Immature natural killer cell (primary cell): ENCODE measurements around the gene TPX2. TPM values are rescaled to one million over a fixed set of nuclear protein-coding genes. Genes with fewer than 3 reads are reported as not detected.
A peak's percentile ranks its signal among the peaks of the same experiment; 100 is the strongest.

Experiments used
- DNase-seq, 3 donors: peaks; one replicate each; pipeline ENCODE4 v3.0.0; 2022; ENCODE audit warnings: mixed read lengths in 1 of 3
- H3K27ac Mint-ChIP-seq, 6 donors: one replicate each; pipeline ENCODE4 v1.8.0; 2020; ENCODE audit warnings: mixed read lengths in 6 of 6, mild to moderate bottlenecking in 5 of 6, inconsistent platforms in 4 of 6, moderate library complexity in 3 of 6
- H3K27me3 Mint-ChIP-seq, 3 donors: one replicate each; pipeline ENCODE4 v1.8.0; 2020 to 2021; ENCODE audit warnings: low read depth in 3 of 3, mild to moderate bottlenecking in 3 of 3, mixed read lengths in 3 of 3, moderate library complexity in 3 of 3, inconsistent platforms in 1 of 3
- H3K36me3 Mint-ChIP-seq, 3 donors: one replicate each; pipeline ENCODE4 v1.8.0; 2020; ENCODE audit warnings: mixed read lengths in 3 of 3, inconsistent platforms in 2 of 3, mild to moderate bottlenecking in 2 of 3
- H3K4me1 Mint-ChIP-seq, 2 donors: one replicate each; pipeline ENCODE4 v1.8.0; 2020; ENCODE audit warnings: inconsistent platforms in 2 of 2, mild to moderate bottlenecking in 2 of 2, mixed read lengths in 2 of 2, moderate library complexity in 1 of 2
- H3K4me3 Mint-ChIP-seq, 5 donors: one replicate each; pipeline ENCODE4 v1.8.0; 2020; ENCODE audit warnings: mild to moderate bottlenecking in 5 of 5, mixed read lengths in 5 of 5, inconsistent platforms in 3 of 5, moderate library complexity in 3 of 5
- H3K9me3 Mint-ChIP-seq, 6 donors: one replicate each; pipeline ENCODE4 v1.8.0; 2020; ENCODE audit warnings: mild to moderate bottlenecking in 6 of 6, mixed read lengths in 6 of 6, inconsistent platforms in 4 of 6, moderate library complexity in 3 of 6
- polyA plus RNA-seq, 3 donors: library from polyadenylated mRNA; unstranded; fragments of 300-500 nt; fragmentation: Illumina TruSeq; gene quantifications; one replicate each; pipeline ENCODE4 v1.2.3, GENCODE V29; 2021

TPX2 gene
- polyA plus RNA-seq, 3 donors from 2014 or later = 1.2 to 3.0 (median 1.8) TPM

GRCh38 chr20:31747640-31748039 is 8.6 kb downstream of the TPX2 start:
- Mint-ChIP-seq H3K36me3 (no peaks in the 10 kb centered on the region), H3K9me3 (no peaks in the 10 kb centered on the region), H3K27me3 (peaks cover 0 to 3% (median 0%) of the 10 kb centered on the region in 3 donors), H3K4me1 (peaks cover 0 to 8% of the 10 kb centered on the region in 2 donors), H3K4me3 (no peak overlapping the region), H3K27ac (peak overlapping the region in 1 of 6 donors; percentile 38)
- DNase-seq = no peak

DNA sequence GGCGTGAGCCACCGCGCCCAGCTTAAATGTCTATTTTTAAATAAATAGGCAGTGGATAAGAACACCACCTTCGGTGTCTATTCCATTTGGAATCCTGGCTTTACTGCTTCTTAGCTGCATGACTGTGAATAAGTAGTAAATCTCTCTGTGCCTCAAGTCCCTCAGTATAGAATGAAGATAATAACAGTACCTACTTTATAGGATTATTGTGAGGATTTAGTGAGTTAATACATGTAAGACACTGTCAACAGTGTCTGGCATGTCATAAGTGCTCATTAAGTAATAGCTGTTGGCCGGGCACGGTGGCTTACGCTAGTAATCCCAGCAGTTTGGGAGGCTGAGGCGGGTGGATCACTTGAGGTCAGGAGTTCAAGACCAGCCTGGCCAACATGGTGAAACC is 10.1 kb downstream of the TPX2 start:
- Mint-ChIP-seq H3K9me3 (no peaks in the 10 kb centered on the region), H3K36me3 (no peaks in the 10 kb centered on the region), H3K4me1 (peaks cover 0 to 8% of the 10 kb centered on the region in 2 donors), H3K27ac (no peak overlapping the region), H3K4me3 (no peak overlapping the region), H3K27me3 (peaks cover 0 to 2% (median 0%) of the 10 kb centered on the region in 3 donors)
- no peak for DNase-seq

DNA sequence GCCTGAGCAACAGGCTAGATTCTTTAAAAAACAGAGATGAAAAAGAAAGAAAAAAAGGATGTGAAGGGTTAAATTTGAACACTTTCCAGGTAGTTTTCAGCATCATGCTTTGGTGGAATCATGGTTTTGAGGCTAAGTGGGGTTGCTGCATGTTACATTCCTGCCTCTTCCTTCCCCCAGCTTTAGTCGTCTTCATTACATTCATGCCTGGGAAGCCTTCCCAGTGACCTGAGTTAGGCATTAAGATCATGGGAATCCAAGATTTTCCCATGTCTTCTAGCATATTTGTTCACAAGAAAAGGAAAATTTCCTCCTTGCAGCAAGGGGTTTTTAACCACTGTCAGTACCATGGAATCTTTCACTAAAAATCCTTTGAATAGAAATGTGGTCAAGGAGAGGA is 12.0 kb downstream of the TPX2 start:
- H3K27ac Mint-ChIP-seq = no peak overlapping the region
- peaks cover 0 to 8% of the 10 kb centered on the region in 2 donors for H3K4me1 Mint-ChIP-seq
- no peaks in the 10 kb centered on the region for H3K36me3 Mint-ChIP-seq
- DNase-seq = no peak
- H3K27me3 Mint-ChIP-seq = no peaks in the 10 kb centered on the region
- no peaks in the 10 kb centered on the region for H3K9me3 Mint-ChIP-seq
- no peak overlapping the region for H3K4me3 Mint-ChIP-seq

- H3K4me3 Mint-ChIP-seq = no peak overlapping the region
- H3K4me1 Mint-ChIP-seq = no peaks in the 10 kb centered on the region
- no peak overlapping the region for H3K27ac Mint-ChIP-seq
- H3K36me3 Mint-ChIP-seq = no peaks in the 10 kb centered on the region
- no peaks in the 10 kb centered on the region for H3K9me3 Mint-ChIP-seq
- DNase-seq = no peak
- no peaks in the 10 kb centered on the region for H3K27me3 Mint-ChIP-seq
These were observed 18.2 kb downstream of the TPX2 start for GRCh38 chr20:31757254-31757653.

GRCh38 chr20:31758521-31758920 is 19.4 kb downstream of the TPX2 start:
- Mint-ChIP-seq H3K27ac (peak overlapping the region in 1 of 6 donors; percentile 17), H3K4me3 (no peak overlapping the region), H3K27me3 (no peaks in the 10 kb centered on the region), H3K36me3 (no peaks in the 10 kb centered on the region), H3K9me3 (no peaks in the 10 kb centered on the region), H3K4me1 (no peaks in the 10 kb centered on the region)
- DNase-seq = no peak

- H3K27me3 Mint-ChIP-seq = no peaks in the 10 kb centered on the region
- no peak for DNase-seq
- no peaks in the 10 kb centered on the region for H3K4me1 Mint-ChIP-seq
- H3K36me3 Mint-ChIP-seq = no peaks in the 10 kb centered on the region
- H3K27ac Mint-ChIP-seq = no peak overlapping the region
- H3K9me3 Mint-ChIP-seq = no peaks in the 10 kb centered on the region
- no peak overlapping the region for H3K4me3 Mint-ChIP-seq
These were observed 19.9 kb downstream of the TPX2 start for GRCh38 chr20:31758991-31759390.

GRCh38 chr20:31759836-31760518 is 20.9 kb downstream of the TPX2 start:
- Mint-ChIP-seq H3K4me3 (no peak overlapping the region), H3K27me3 (peaks cover 0 to 2% (median 0%) of the 10 kb centered on the region in 3 donors), H3K27ac (no peak overlapping the region), H3K4me1 (no peaks in the 10 kb centered on the region), H3K9me3 (no peaks in the 10 kb centered on the region), H3K36me3 (no peaks in the 10 kb centered on the region)
- DNase-seq = no peak

- Mint-ChIP-seq H3K9me3 (no peaks in the 10 kb centered on the region), H3K27me3 (peaks cover 0 to 2% (median 0%) of the 10 kb centered on the region in 3 donors), H3K4me3 (no peak overlapping the region), H3K4me1 (no peaks in the 10 kb centered on the region), H3K36me3 (no peaks in the 10 kb centered on the region), H3K27ac (peak overlapping the region in 1 of 6 donors; percentile 19)
- no peak for DNase-seq
These were observed 21.6 kb downstream of the TPX2 start for GRCh38 chr20:31760519-31761240.

DNA sequence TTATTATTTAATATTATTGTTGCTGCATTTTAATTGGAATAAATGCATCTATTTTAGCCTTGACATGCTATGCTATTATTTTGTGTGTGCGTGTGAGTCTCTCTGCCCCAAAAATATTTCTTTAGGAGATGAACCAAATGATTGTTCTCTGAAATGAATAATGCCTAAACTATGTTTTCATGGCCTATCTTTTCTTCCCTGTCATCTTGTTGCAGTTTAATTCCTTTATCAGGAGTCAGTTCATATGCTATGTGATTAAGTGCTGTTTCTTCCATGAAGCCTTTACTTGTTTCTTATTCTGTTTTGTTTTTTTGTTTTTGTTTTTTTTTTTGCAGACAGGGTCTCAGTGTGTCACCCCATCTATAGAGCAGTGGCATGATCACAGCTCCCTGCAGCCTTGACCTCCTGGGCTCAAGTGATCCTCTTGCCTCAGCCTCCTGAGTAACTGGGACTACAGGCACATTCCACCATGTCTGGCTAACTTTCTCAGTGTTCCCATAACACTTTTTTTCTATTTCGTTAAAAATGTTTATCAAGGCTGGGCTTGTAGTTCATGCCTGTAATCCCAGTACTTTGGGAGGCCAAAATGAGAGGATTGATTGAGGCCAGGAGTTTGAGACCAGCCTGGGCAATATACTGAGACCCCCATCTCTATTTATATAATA is 25.7 kb downstream of the TPX2 start:
- Mint-ChIP-seq H3K4me1 (peaks cover 2% of the 10 kb centered on the region in 2 donors), H3K4me3 (no peak overlapping the region), H3K27me3 (peaks cover 0 to 2% (median 2%) of the 10 kb centered on the region in 3 donors), H3K27ac (no peak overlapping the region), H3K36me3 (peaks cover 0 to 3% (median 0%) of the 10 kb centered on the region in 3 donors), H3K9me3 (no peaks in the 10 kb centered on the region)
- no peak for DNase-seq

DNA sequence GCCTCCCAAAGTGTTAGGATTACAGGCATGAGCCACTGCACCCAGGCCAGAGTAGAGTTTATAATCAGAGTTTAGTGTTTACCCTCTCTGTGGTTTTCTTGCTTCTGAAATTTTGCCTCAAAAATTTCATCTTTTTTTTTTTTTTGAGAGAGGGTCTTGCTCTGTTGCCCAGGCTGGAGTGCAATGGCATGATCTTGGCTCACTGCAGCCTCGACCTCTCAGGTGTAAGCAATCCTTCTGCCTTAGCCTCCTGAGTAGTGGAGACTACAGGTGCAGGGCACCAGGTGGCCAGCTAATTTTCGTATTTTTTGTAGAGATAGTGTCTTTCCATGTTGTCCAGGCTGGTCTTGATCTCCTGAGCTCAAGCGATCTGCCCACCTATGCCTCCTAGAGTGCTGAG is 28.7 kb downstream of the TPX2 start:
- Mint-ChIP-seq H3K27me3 (peaks cover 0 to 2% (median 2%) of the 10 kb centered on the region in 3 donors), H3K9me3 (no peaks in the 10 kb centered on the region), H3K4me3 (no peak overlapping the region), H3K27ac (no peak overlapping the region), H3K4me1 (peaks cover 13 to 18% of the 10 kb centered on the region in 2 donors), H3K36me3 (peaks cover 0 to 8% (median 0%) of the 10 kb centered on the region in 3 donors)
- DNase-seq = no peak

GRCh38 chr20:31769681-31770080 is 30.6 kb downstream of the TPX2 start:
- Mint-ChIP-seq H3K4me3 (peak overlapping the region in 4 of 5 donors; percentile 40 to 81 (median 52)), H3K4me1 (peaks cover 13 to 18% of the 10 kb centered on the region in 2 donors), H3K9me3 (no peaks in the 10 kb centered on the region), H3K27me3 (peaks cover 0 to 2% (median 2%) of the 10 kb centered on the region in 3 donors), H3K27ac (peak overlapping the region in 2 of 6 donors; percentile 28 to 55), H3K36me3 (peaks cover 0 to 8% (median 0%) of the 10 kb centered on the region in 3 donors)
- no peak for DNase-seq

- H3K9me3 Mint-ChIP-seq = no peaks in the 10 kb centered on the region
- H3K27ac Mint-ChIP-seq = peak overlapping the region; percentile 55 to 89 (median 74)
- peak overlapping the region; percentile 60 to 81 (median 68) for H3K4me3 Mint-ChIP-seq
- H3K4me1 Mint-ChIP-seq = peaks cover 13 to 18% of the 10 kb centered on the region in 2 donors
- DNase-seq = peak in 2 of 3 donors; percentile 13 to 34
- peaks cover 0 to 8% (median 0%) of the 10 kb centered on the region in 3 donors for H3K36me3 Mint-ChIP-seq
- peaks cover 0 to 2% (median 0%) of the 10 kb centered on the region in 3 donors for H3K27me3 Mint-ChIP-seq
These were observed 31.2 kb downstream of the TPX2 start for GRCh38 chr20:31770243-31770642.

GRCh38 chr20:31774408-31774807 is 35.3 kb downstream of the TPX2 start:
- no peak overlapping the region for H3K4me3 Mint-ChIP-seq
- no peak overlapping the region for H3K27ac Mint-ChIP-seq
- peaks cover 0 to 5% (median 0%) of the 10 kb centered on the region in 3 donors for H3K36me3 Mint-ChIP-seq
- peaks cover 0 to 5% (median 2%) of the 10 kb centered on the region in 3 donors for H3K27me3 Mint-ChIP-seq
- no peak for DNase-seq
- H3K9me3 Mint-ChIP-seq = no peaks in the 10 kb centered on the region
- peaks cover 13 to 18% of the 10 kb centered on the region in 2 donors for H3K4me1 Mint-ChIP-seq

DNA sequence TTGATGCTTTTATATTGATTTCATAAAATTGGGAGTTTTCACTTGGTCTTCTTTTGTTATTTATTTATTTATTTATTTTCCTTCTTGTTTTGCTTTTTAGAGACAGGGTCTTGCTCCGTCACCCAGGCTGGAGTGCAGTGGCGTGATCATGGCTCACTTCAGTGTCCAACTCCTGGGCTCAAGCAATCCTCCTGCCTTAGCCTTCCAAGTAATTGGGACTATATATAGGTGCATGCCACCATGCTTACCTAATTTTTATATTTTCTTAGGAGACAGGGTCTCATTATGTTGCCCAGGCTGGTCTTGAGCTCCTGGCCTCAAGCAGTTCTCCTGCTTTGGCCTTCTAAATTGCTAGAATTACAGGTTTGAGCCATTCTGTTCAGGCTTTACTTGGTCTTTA is 41.7 kb downstream of the TPX2 start:
- no peak for DNase-seq
- H3K36me3 Mint-ChIP-seq = no peaks in the 10 kb centered on the region
- H3K27ac Mint-ChIP-seq = no peak overlapping the region
- peaks cover 0 to 3% (median 0%) of the 10 kb centered on the region in 3 donors for H3K27me3 Mint-ChIP-seq
- H3K4me3 Mint-ChIP-seq = no peak overlapping the region
- H3K4me1 Mint-ChIP-seq = no peaks in the 10 kb centered on the region
- no peaks in the 10 kb centered on the region for H3K9me3 Mint-ChIP-seq
